OCI-LY3 (cell line): ENCODE measurements around the gene SRGAP1.
A peak's percentile ranks its signal among the peaks of the same experiment; 100 is the strongest.

Experiments
- EZH2phosphoT487 ChIP-seq: fragments of 200-600 bp; shearing (Covaris generic); IDR thresholded peaks from 2 replicates; pipeline ENCODE4 v1.6.1; 2018; ENCODE audit warnings: antibody characterized with exemption, mixed run types, low read depth
- TF ChIP-seq, protein P1 (sequence below): fragments of 200-600, 300-600 bp; sonication (generic); IDR thresholded peaks from 2 replicates; pipeline ENCODE4 v1.5.1; 2014; ENCODE audit warnings: antibody characterized with exemption, low read length, low read depth

DNA sequence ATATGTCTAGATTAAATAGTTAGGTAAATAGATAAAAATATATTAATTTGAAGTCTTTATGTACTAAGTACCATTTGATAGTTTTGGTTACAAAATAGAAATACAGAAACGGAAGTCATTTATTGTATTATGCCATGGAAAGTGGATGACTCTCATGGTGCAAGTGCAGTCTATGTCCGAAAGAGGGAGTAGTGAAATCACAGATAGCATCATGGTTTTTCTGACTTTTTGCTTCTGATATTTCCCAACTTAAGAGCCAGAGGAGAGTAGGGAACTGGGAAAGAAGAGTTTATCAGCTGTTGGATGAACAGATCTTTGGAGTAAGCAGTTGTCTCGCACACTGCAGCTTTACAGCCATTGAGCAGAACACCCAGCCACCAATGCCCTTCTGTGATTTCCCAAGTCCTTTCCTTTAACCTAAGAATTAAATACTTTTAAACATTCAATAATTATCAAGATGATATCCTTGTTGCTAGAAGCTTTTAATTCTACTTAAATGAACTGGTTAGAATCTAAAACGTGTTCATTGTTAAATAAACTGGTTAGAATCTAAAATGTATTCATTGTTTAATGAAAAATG lies 18.4 kb upstream of the SRGAP1 start:
- TF ChIP-seq, protein P1, sequence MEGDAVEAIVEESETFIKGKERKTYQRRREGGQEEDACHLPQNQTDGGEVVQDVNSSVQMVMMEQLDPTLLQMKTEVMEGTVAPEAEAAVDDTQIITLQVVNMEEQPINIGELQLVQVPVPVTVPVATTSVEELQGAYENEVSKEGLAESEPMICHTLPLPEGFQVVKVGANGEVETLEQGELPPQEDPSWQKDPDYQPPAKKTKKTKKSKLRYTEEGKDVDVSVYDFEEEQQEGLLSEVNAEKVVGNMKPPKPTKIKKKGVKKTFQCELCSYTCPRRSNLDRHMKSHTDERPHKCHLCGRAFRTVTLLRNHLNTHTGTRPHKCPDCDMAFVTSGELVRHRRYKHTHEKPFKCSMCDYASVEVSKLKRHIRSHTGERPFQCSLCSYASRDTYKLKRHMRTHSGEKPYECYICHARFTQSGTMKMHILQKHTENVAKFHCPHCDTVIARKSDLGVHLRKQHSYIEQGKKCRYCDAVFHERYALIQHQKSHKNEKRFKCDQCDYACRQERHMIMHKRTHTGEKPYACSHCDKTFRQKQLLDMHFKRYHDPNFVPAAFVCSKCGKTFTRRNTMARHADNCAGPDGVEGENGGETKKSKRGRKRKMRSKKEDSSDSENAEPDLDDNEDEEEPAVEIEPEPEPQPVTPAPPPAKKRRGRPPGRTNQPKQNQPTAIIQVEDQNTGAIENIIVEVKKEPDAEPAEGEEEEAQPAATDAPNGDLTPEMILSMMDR, result peak; percentile 89
- no peak for TF ChIP-seq EZH2phosphoT487
